HepG2 (cell line): ENCODE results near the gene NFATC2. TPM values are rescaled to one million over a fixed set of nuclear protein-coding genes. Genes with fewer than 3 reads are reported as not detected.

Experiments
- EEA1 ChIP-seq: sonication (generic); formaldehyde crosslinking; IDR thresholded peaks from 2 replicates; pipeline ENCODE4 v1.5.1; 2020; ENCODE audit warnings: mild to moderate bottlenecking, missing genetic modification reagents, borderline replicate concordance
- ERF ChIP-seq: IDR thresholded peaks from 2 replicates; pipeline ENCODE4 v1.6.1; 2018; ENCODE audit warnings: missing biosample characterization, missing genetic modification reagents
- FLYWCH1 ChIP-seq: sonication (generic); formaldehyde crosslinking; IDR thresholded peaks from 2 replicates; pipeline ENCODE4 v1.8.1; 2023; ENCODE audit warnings: mild to moderate bottlenecking, missing genetic modification reagents
- JDP2 ChIP-seq: sonication (generic); formaldehyde crosslinking; IDR thresholded peaks from 2 replicates; pipeline ENCODE4 v1.8.1; 2022; ENCODE audit warnings: missing genetic modification reagents, borderline replicate concordance
- LBX2 ChIP-seq: sonication (generic); formaldehyde crosslinking; IDR thresholded peaks from 2 replicates; pipeline ENCODE4 v1.5.0; 2020; ENCODE audit warnings: missing genetic modification reagents, mild to moderate bottlenecking, borderline replicate concordance
- NBN ChIP-seq: fragments of 450-650 bp; conservative IDR thresholded peaks from 2 replicates; pipeline ENCODE4 v1.6.1; 2017
- PAXIP1 ChIP-seq: sonication (generic); formaldehyde crosslinking; conservative IDR thresholded peaks from 2 replicates; pipeline ENCODE4 v1.4.0; 2020; ENCODE audit warnings: mild to moderate bottlenecking, missing genetic modification reagents, moderate library complexity
- PRDM10 ChIP-seq: sonication (generic); formaldehyde crosslinking; IDR thresholded peaks from 2 replicates; pipeline ENCODE4 v1.4.0; 2020; ENCODE audit warnings: low read depth, missing genetic modification reagents
- STAT5B ChIP-seq: sonication (generic); formaldehyde crosslinking; IDR thresholded peaks from 2 replicates; pipeline ENCODE4 v1.4.0; 2020; ENCODE audit warnings: missing genetic modification reagents
- USF2 ChIP-seq, 2 experiments: sonication (generic) in 1 of 2; formaldehyde crosslinking in 1 of 2; IDR thresholded peaks; 2 replicates each; pipeline versions ENCODE4 v1.5.1 to v1.6.1; 2011 to 2020; ENCODE audit warnings: borderline replicate concordance in 1 of 2, low read depth in 1 of 2, low read length in 1 of 2, mild to moderate bottlenecking in 1 of 2, missing genetic modification reagents in 1 of 2, moderate library complexity in 1 of 2
- ZFP82 ChIP-seq: sonication (generic); formaldehyde crosslinking; IDR thresholded peaks from 2 replicates; pipeline ENCODE4 v1.5.1; 2020; ENCODE audit warnings: mild to moderate bottlenecking, missing genetic modification reagents, borderline replicate concordance
- ZNF280D ChIP-seq: sonication (generic); formaldehyde crosslinking; IDR thresholded peaks from 2 replicates; pipeline ENCODE4 v1.5.1; 2020; ENCODE audit warnings: mild to moderate bottlenecking, missing genetic modification reagents
- ZNF746 ChIP-seq: sonication (generic); formaldehyde crosslinking; IDR thresholded peaks from 2 replicates; pipeline ENCODE4 v1.8.0; 2022; ENCODE audit warnings: mild to moderate bottlenecking, missing genetic modification reagents
- ZNF775 ChIP-seq: sonication (generic); formaldehyde crosslinking; IDR thresholded peaks from 2 replicates; pipeline ENCODE4 v1.4.0; 2020; ENCODE audit warnings: missing genetic modification reagents, mild to moderate bottlenecking, moderate library complexity, borderline replicate concordance
- polyA plus RNA-seq, 8 experiments: library from polyadenylated mRNA; depleted of rRNA in 3 of 8; stranded (reverse) in 7 of 8; unstranded in 1 of 8; fragments of >200 nt; fragmentation: Illumina TruSeq in 4 of 8; extraction: Trizol in 4 of 8; gene quantifications; 2 replicates each; pipeline versions ENCODE4 v1.2.1 to v1.2.3, GENCODE V29; 2011 to 2016; ENCODE audit warnings: low read depth in 4 of 8, missing spikeins in 1 of 8, mixed read lengths in 1 of 8; ENCODE audit not compliant: insufficient read depth in 1 of 8
- total RNA-seq, 5 experiments: library from RNA; depleted of rRNA; stranded (reverse); fragments of >200 nt; fragmentation: Illumina TruSeq; extraction: Trizol; gene quantifications; 2 replicates each; pipeline ENCODE4 v1.2.3, GENCODE V29; 2016; ENCODE audit warnings: low read depth in 1 of 5

NFATC2 gene
- total and polyA plus RNA-seq, 2 of the 13 experiments (the other 11 are each of a cell fraction or from before 2014, with no cell fraction given): 1.9 to 3.3 TPM

GRCh38 chr20:51428401-51429143, 113.9 kb downstream of the NFATC2 start (continued):
- TF ChIP-seq JDP2 (CRISPR knock-in tag): no peak
- TF ChIP-seq EEA1: no peak
- no peak for TF ChIP-seq FLYWCH1
- no peak for TF ChIP-seq ZNF280D (CRISPR knock-in tag)
- 0 out of 2 replicates have a peak, but pooled peaks have one; percentile 40 for TF ChIP-seq ERF (CRISPR knock-in tag)
- TF ChIP-seq ZNF746 (CRISPR knock-in tag): peak; percentile 89
- TF ChIP-seq PAXIP1: peak; percentile 96
- 0 out of 2 replicates have a peak, but pooled peaks have one; percentile 29 for TF ChIP-seq STAT5B
- no peak for TF ChIP-seq USF2 (IDR thresholded peaks at IDR 0.05; ENCODE audit: low read depth, low read length)
- no peak; the same call in 1 of the 2 replicates for TF ChIP-seq USF2 (CRISPR knock-in tag; IDR thresholded peaks at IDR 0.05; ENCODE audit: borderline replicate concordance)
- TF ChIP-seq NBN: no peak
- TF ChIP-seq ZFP82 (CRISPR knock-in tag): peak; percentile 79
- no peak for TF ChIP-seq ZNF775 (CRISPR knock-in tag)
- no peak for TF ChIP-seq PRDM10
- peak; percentile 33; the same call in 1 of the 2 replicates for TF ChIP-seq LBX2 (CRISPR knock-in tag)
